ENCODE measurements around the gene ANO9.

- TF ChIP-seq POLR2A (IDR thresholded peaks at IDR 0.05) (no peak), CTCF (IDR thresholded peaks at IDR 0.05) (no peak), POLR2AphosphoS5 (IDR thresholded peaks at IDR 0.05) (no peak)
Measured at GRCh38 chr11:476416-476815, 34.6 kb upstream of the ANO9 start.

Data from breast epithelium (tissue), 3 donors.